Measurements from ENCODE around the gene TTLL3. TPM values are rescaled to one million over a fixed set of nuclear protein-coding genes. Genes with fewer than 3 reads are reported as not detected.
"Not testable (repeated sequence)": the region's sequence is repeated elsewhere in the genome, so short reads cannot be mapped to it uniquely, and the experiment has no call there.

The TTLL3 gene
- total RNA-seq, 2 donors from 2014 or later: 40.7 to 69.0 TPM

- peak; percentile 29 for DNase-seq (ENCODE audit: low spot score)
- Histone ChIP-seq H3K27ac (peak overlapping the region; percentile 59 to 60), H3K4me1 (replicated peaks) (no peaks in the 10 kb centered on the region), H3K36me3 (no peaks in the 10 kb centered on the region), H3K9me3 (no peaks in the 10 kb centered on the region), H3K27me3 (replicated peaks; ENCODE audit: insufficient read depth) (no peaks in the 10 kb centered on the region), H3K4me3 (no peak overlapping the region)
- intact Hi-C loops (cut with DNase I): no loop called here
- 61% methylated on average over 8 of the region's 8 CpGs for WGBS
- no peak for TF ChIP-seq CTCF (IDR thresholded peaks at IDR 0.05)
- TF ChIP-seq POLR2A (IDR thresholded peaks at IDR 0.05): no peak
- TF ChIP-seq POLR2AphosphoS5 (IDR thresholded peaks at IDR 0.05): peak; percentile 34
These were observed 56.6 kb downstream of the TTLL3 start for GRCh38 chr3:9866639-9867038.

GRCh38 chr3:9867106-9867505 lies 57.0 kb downstream of the TTLL3 start:
- Histone ChIP-seq H3K4me3 (no peak overlapping the region), H3K36me3 (no peaks in the 10 kb centered on the region), H3K4me1 (replicated peaks) (no peaks in the 10 kb centered on the region), H3K27me3 (replicated peaks; ENCODE audit: insufficient read depth) (no peaks in the 10 kb centered on the region), H3K27ac (peak overlapping the region; percentile 27 to 60), H3K9me3 (no peaks in the 10 kb centered on the region)
- DNase-seq (ENCODE audit: low spot score): no peak
- intact Hi-C loops (cut with DNase I): no loop called here
- 96% methylated on average over 12 of the region's 12 CpGs for WGBS
- TF ChIP-seq CTCF (IDR thresholded peaks at IDR 0.05): no peak
- no peak for TF ChIP-seq POLR2AphosphoS5 (IDR thresholded peaks at IDR 0.05)
- no peak for TF ChIP-seq POLR2A (IDR thresholded peaks at IDR 0.05)

- Histone ChIP-seq H3K36me3 (no peaks in the 10 kb centered on the region), H3K4me3 (no peak overlapping the region), H3K27ac (no peak overlapping the region), H3K4me1 (replicated peaks) (no peaks in the 10 kb centered on the region), H3K27me3 (replicated peaks; ENCODE audit: insufficient read depth) (no peaks in the 10 kb centered on the region), H3K9me3 (no peaks in the 10 kb centered on the region)
- TF ChIP-seq CTCF (IDR thresholded peaks at IDR 0.05) (no peak), POLR2A (IDR thresholded peaks at IDR 0.05) (no peak), POLR2AphosphoS5 (IDR thresholded peaks at IDR 0.05) (no peak)
- DNase-seq (ENCODE audit: low spot score): no peak
- intact Hi-C loops (cut with DNase I): no loop called here
- 53% methylated on average over 5 of the region's 5 CpGs for WGBS
These were observed 59.9 kb downstream of the TTLL3 start for GRCh38 chr3:9869955-9870354.

- Histone ChIP-seq H3K9me3 (no peaks in the 10 kb centered on the region), H3K4me3 (no peak overlapping the region), H3K27me3 (replicated peaks; ENCODE audit: insufficient read depth) (no peaks in the 10 kb centered on the region), H3K27ac (no peak overlapping the region), H3K36me3 (no peaks in the 10 kb centered on the region), H3K4me1 (replicated peaks) (no peaks in the 10 kb centered on the region)
- WGBS: 86% methylated on average over 1 of the region's 1 CpG
- no peak for TF ChIP-seq POLR2AphosphoS5 (IDR thresholded peaks at IDR 0.05)
- no peak for TF ChIP-seq CTCF (IDR thresholded peaks at IDR 0.05)
- no peak for TF ChIP-seq POLR2A (IDR thresholded peaks at IDR 0.05)
- no peak for DNase-seq (ENCODE audit: low spot score)
- intact Hi-C loops (cut with DNase I): no loop called here
These were observed 60.9 kb downstream of the TTLL3 start for GRCh38 chr3:9870978-9871377.

- H3K9me3 ChIP-seq; DNase-seq (ENCODE audit: low spot score); intact Hi-C loops (cut with DNase I); H3K4me3 ChIP-seq; H3K27ac ChIP-seq; H3K36me3 ChIP-seq; H3K27me3 ChIP-seq (replicated peaks; ENCODE audit: insufficient read depth); H3K4me1 ChIP-seq (replicated peaks): not testable (repeated sequence)
- 96% methylated on average over 5 of the region's 5 CpGs for WGBS
These were observed 62.0 kb downstream of the TTLL3 start for GRCh38 chr3:9872067-9872466.
